WI38 (cell line): ENCODE measurements around the gene TTC32.

Experiments
- H3K4me3 ChIP-seq: 2 replicates; pipeline ENCODE4 v1.5.1; 2011; ENCODE audit warnings: low read depth, mild to moderate bottlenecking, control low read depth, low read length
- CTCF ChIP-seq: IDR thresholded peaks from 2 replicates; pipeline ENCODE4 v1.5.1; 2012; ENCODE audit warnings: low read depth, mild to moderate bottlenecking, control low read depth, low read length

Gene TTC32

GRCh38 chr2:19887510-19887909 is 14.3 kb downstream of the TTC32 start:
- no peak for TF ChIP-seq CTCF
- no peak overlapping the region for H3K4me3 ChIP-seq

GRCh38 chr2:19886261-19886660 is 15.5 kb downstream of the TTC32 start:
- no peak for TF ChIP-seq CTCF
- no peak overlapping the region for H3K4me3 ChIP-seq

GRCh38 chr2:19885791-19886190 is 16.0 kb downstream of the TTC32 start:
- no peak overlapping the region for H3K4me3 ChIP-seq
- TF ChIP-seq CTCF: no peak

- TF ChIP-seq CTCF: no peak
- no peak overlapping the region for H3K4me3 ChIP-seq
Measured at GRCh38 chr2:19883971-19884720, 17.6 kb downstream of the TTC32 start.

GRCh38 chr2:19883486-19883885 is 18.3 kb downstream of the TTC32 start:
- no peak overlapping the region for H3K4me3 ChIP-seq
- no peak for TF ChIP-seq CTCF

GRCh38 chr2:19882286-19882685 is 19.5 kb downstream of the TTC32 start:
- TF ChIP-seq CTCF: no peak
- no peak overlapping the region for H3K4me3 ChIP-seq

- no peak overlapping the region for H3K4me3 ChIP-seq
- TF ChIP-seq CTCF: no peak
Measured at GRCh38 chr2:19881908-19882265, 19.9 kb downstream of the TTC32 start.
